OCI-LY1 (cell line): ENCODE results near the gene MTUS2.

Source experiments
- CTCF ChIP-seq: fragments of 200-600 bp; sonication (generic), shearing (Covaris generic); IDR thresholded peaks from 2 replicates; pipeline ENCODE4 v1.5.1; 2017; ENCODE audit warnings: mild to moderate bottlenecking, antibody characterized with exemption, low read length, moderate library complexity, mixed read lengths
- EZH2 ChIP-seq: fragments of 200-600 bp; sonication (generic), shearing (Covaris generic); IDR thresholded peaks from 2 replicates; pipeline ENCODE4 v1.8.0; 2017; ENCODE audit warnings: borderline replicate concordance, mixed run types, mild to moderate bottlenecking, antibody characterized with exemption, low read length, moderate library complexity, mixed read lengths

DNA sequence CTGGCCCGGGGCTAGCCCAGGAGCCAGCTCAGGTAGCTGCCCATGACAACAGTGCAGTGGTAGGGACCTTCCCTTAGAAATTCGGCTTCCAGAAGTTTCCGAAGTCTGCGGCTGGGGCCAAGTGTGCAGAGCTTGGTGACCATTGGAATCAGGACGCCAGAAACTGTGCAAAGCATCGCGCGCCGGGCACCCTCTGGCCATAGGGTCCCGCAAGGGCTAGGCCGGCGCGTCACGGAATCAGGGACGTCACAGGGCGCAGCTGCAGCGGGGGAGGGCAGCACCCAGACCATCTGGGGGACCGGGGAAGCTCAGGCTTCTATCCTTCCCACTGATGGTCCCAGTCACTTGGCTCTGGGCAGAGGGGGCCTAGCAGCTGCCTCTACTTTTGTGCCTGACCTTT lies 219.1 kb downstream of the MTUS2 start:
- TF ChIP-seq CTCF (no peak), EZH2 (no peak)
